Measurements from ENCODE around the gene TRAPPC2.

DNA sequence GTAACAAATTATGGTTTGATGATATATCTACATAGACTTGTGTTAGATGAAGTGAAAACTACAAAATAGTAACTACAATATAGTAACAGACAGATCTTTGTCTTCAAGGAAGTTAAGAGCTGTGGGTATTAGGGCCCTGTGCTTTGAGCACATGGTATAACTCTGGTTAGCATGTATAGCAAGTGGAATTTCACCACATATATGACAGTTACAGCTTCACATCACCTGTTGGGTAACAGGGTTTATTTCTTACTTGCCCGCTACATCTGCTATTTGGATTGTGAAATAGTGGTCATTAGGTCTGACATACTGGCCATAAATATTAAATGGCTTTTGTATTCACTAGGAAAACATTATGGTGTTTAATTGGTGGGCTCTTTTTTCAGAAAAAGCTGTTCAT is 20.3 kb upstream of the TRAPPC2 start:
- TF ChIP-seq, protein P1, sequence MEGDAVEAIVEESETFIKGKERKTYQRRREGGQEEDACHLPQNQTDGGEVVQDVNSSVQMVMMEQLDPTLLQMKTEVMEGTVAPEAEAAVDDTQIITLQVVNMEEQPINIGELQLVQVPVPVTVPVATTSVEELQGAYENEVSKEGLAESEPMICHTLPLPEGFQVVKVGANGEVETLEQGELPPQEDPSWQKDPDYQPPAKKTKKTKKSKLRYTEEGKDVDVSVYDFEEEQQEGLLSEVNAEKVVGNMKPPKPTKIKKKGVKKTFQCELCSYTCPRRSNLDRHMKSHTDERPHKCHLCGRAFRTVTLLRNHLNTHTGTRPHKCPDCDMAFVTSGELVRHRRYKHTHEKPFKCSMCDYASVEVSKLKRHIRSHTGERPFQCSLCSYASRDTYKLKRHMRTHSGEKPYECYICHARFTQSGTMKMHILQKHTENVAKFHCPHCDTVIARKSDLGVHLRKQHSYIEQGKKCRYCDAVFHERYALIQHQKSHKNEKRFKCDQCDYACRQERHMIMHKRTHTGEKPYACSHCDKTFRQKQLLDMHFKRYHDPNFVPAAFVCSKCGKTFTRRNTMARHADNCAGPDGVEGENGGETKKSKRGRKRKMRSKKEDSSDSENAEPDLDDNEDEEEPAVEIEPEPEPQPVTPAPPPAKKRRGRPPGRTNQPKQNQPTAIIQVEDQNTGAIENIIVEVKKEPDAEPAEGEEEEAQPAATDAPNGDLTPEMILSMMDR (IDR thresholded peaks at IDR 0.05) = no peak
- TF ChIP-seq POLR2A (IDR thresholded peaks at IDR 0.05) = no peak

Data from uterus (tissue), 2 donors.